HG03045 (cell line): Measurements from ENCODE around the gene IGSF3.

ENCODE experiments used
- ATAC-seq: cut with Tn5 transposase; IDR thresholded peaks from one replicate; pipeline ENCODE4 v1.9.1; 2021; ENCODE audit warnings: mild to moderate bottlenecking, moderate library complexity; ENCODE audit not compliant: unreplicated experiment

IGSF3 gene

GRCh38 chr1:116532671-116533428, 134.7 kb downstream of the IGSF3 start:
- no peak for ATAC-seq

DNA sequence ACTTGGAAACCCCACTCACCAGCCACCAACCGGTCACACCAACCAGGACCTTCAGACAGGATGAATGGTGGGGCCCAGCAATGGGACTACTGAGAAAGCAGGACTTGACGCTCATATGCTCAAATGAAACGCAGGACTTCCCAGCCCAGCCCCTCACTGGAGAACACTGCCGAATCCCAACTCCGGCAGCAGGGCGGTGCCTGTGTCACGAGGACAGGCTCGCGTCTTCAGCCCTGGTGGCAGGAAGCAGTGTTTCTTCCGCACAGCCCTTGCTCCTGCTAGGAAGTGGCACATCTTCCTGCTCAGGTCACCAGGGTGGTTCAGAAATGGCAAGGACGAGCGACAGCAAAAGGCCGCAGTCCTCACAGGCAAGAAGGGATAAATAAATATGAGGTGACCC, 135.6 kb downstream of the IGSF3 start:
- no peak for ATAC-seq

- no peak for ATAC-seq
These were observed 137.9 kb downstream of the IGSF3 start for GRCh38 chr1:116529681-116530080.

DNA sequence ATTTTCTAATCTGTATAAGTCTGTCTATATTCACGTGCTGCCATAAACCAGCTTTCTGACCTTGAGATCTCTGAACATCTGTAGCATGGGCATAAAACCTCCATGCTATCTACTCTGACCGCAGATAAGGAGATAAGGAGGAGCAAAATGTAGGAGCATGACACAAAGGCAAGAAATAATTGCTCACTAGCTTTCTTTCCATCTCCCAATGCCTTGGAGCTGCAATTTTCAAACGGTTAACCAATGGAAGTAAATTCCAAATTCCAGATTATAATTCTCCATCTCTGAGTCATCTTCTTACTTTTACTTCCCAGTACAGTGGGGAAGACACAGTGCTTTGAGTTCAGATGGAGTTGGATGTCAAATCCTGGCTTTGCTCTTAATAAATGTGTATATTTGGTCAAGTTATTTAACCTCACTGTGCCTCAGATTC, 138.3 kb downstream of the IGSF3 start:
- no peak for ATAC-seq

DNA sequence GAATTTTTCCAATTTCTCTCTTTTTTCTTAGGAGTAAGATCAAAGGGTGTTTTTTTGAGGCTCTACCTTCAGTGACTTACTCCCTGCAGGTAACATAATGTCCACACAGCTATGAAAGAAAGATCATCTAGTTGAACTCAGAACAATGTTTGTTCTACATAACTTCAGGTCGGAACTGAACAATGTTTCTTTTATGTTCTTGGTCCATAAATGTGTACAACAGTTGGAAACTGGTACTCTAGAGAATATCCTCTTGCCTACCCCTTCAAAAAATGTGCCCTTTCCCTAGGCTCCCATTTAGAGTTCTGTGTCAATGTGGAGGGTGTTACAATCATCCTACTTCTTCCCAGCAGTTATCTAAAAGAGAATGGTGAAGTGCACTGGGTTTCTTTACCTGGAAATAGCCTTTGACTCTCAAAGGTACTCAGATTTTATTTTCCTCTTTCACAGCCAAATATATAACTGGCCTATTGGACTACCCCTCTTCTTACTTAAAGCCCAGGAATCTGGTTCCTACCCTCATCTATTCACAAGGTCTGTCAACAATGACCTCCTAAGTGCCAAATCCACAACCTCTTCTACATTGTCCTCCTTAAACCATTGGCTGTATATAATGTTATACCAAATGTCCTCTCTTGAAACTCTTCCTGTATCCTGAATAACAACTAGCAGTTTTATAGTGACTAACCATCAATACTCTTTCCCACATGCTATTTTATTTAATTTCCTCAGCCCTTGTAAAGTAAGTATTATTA, 139.0 kb downstream of the IGSF3 start:
- ATAC-seq = no peak

DNA sequence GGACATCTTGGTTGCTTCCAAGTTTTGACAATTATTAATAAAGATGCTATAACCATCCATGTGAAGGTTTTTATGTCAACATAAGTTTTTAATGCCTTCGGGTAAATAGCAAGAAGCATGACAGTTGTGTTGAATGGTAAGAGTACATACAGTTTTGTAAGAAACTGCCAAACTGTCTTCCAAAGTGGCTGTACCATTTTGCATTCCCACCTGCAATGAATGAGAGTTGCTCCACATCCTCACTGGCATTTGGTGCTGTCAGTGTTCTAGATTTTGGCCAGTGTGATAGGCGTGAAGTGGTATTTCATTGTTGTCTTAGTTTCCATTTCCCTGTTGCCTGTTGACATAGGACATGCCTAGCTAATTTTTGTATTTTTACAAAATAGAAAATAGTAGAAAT, 142.1 kb downstream of the IGSF3 start:
- no peak for ATAC-seq
